Measurements from ENCODE around the gene ANTXRL. TPM values are rescaled to one million over a fixed set of nuclear protein-coding genes. Genes with fewer than 3 reads are reported as not detected.
"Not testable (repeated sequence)": the region's sequence is repeated elsewhere in the genome, so short reads cannot be mapped to it uniquely, and the experiment has no call there.

Gene ANTXRL
- total RNA-seq, 2 experiments from 2014 or later: not detected

DNA sequence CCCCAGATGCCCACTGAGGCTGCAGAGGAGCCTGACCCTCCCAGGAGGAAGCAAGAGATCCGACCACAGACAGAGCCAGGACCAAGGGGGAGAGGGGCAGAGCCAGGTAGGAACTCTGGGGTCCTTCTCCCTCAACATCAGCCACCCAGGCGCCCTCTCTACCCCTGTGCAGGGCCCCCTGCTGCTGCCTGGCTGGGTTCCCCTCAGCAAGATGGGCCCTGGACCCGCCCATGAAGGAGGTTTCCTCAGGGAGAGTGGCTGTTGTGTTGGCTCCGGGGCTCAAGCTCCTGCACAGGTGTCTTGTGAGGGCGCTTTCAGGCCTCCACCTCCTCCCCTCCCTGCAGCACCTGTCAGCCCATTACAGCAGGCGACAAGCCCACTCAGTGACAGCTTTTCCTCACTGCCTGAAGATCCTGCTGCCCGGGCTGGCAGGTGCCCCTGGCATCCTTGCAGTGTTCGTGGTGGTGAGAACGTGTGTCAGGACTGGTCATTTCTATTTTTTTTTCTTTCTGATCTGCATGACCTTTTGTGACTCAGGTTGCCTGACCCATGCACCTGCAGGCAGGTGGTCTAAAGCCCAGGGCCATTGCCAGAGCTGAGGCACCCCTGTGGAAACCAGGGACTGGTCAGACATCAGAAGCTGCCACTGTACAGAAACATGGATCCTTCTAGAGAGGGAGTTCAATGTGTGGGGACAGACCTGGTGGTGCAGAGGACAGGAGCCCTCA, 37.0 kb upstream of the ANTXRL start:
- H3K4me1 Mint-ChIP-seq; CTCF ChIA-PET; H3K27me3 Mint-ChIP-seq; ATAC-seq; H3K9me3 Mint-ChIP-seq (ENCODE audit: low read depth); H3K27ac Mint-ChIP-seq; POLR2A ChIA-PET; H3K4me3 Mint-ChIP-seq; DNase-seq: not testable (repeated sequence)
- intact Hi-C loops (cut with DNase I, micrococcal nuclease): loop anchor here in 1 of 2 experiments (2.0 kb wide), 1 partner anchor 61 kb away; no protein-coding TSS in a partner anchor
- peaks cover 18% of the 10 kb centered on the region for H3K36me3 Mint-ChIP-seq (ENCODE audit: low read depth)

DNA sequence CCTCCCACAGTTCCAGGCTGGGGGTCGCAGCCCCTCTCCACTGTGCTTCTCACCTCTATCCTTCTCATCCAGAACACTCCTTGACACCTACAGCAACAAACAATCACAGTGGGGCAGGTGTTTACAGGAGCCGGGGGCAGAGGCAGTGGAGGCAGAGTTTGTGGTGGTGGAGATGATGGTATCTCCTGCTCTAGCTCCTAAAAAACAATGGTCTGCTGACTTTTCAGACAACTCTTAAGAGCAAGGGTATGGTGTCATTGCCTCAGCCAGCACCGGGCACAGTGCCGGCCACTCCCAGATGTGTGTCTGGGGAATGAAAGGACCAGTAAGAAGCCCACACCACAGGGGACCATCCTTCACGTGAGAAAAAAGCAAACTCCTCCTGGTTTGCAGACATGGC, 36.3 kb upstream of the ANTXRL start:
- no peak for ATAC-seq
- H3K27me3 Mint-ChIP-seq: no peaks in the 10 kb centered on the region
- peaks cover 9% of the 10 kb centered on the region for H3K4me1 Mint-ChIP-seq
- peaks cover 15% of the 10 kb centered on the region for H3K36me3 Mint-ChIP-seq (ENCODE audit: low read depth)
- ChIA-PET POLR2A (no interaction called here), CTCF (interaction anchor here (0.9 to 1.3 kb wide), 2 partner anchors 10 to 13 kb away, joined by 3 to 4 read pairs; no protein-coding TSS in a partner anchor)
- no peaks in the 10 kb centered on the region for H3K9me3 Mint-ChIP-seq (ENCODE audit: low read depth)
- intact Hi-C loops (cut with DNase I, micrococcal nuclease): loop anchor here in 1 of 2 experiments (2.0 kb wide), 1 partner anchor 60 kb away; no protein-coding TSS in a partner anchor
- H3K4me3 Mint-ChIP-seq: no peak overlapping the region
- DNase-seq: no peak
- H3K27ac Mint-ChIP-seq: peak overlapping the region; percentile 25

DNA sequence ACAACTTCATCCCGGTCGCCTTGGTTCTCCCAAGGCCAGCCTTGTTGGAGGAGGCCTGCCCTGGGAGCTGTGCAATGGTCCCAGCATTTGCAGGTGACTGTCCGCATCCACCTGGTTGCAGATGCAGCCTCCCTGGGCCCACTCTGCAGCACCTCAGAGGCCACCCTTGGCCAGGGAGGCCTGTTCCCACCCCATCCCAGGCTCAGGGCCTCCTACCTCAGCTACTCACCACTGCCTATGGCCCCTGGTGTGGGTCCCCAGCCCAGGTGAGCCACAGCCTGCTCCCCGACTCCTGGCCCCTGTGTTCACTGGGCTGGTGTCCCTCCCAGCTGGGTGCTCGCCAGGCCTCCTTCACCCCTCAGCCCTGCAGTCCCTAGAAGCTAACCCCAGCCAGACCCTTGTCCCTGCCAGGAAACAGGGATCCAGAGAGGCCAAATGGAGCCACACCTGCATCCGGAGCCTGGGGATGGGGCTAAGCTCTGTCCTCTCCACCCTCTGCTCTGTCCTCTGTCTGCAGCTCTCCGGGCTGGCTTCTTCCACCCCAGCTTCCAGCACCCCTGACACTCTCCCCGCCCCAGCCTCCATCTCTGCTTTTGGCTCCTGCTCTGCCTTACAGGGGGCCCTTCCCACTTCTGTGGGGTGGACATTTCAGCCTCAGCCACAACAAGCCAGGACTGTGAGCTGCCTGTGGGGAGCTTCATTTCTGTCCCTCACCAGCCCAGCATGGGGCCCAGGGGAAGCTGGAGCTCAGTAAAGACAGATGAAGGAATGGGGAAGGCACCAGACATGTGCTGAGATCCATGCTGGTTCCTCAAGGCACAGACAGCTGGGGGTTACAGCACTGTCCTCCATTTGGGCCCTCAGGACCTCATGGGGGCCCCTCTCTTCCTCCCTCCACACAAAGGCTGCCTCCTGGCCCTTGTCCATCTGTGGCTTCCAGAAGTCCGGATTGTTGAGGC, 35.6 kb upstream of the ANTXRL start:
- H3K36me3 Mint-ChIP-seq (ENCODE audit: low read depth): peaks cover 13% of the 10 kb centered on the region
- ATAC-seq (no peak), DNase-seq (no peak)
- intact Hi-C loops (cut with DNase I, micrococcal nuclease): loop anchor here in 1 of 2 experiments (2.0 kb wide), 1 partner anchor 60 kb away; no protein-coding TSS in a partner anchor
- no peaks in the 10 kb centered on the region for H3K27me3 Mint-ChIP-seq
- ChIA-PET POLR2A (interaction anchor here (0.7 kb wide), 1 partner anchor 9 kb away, joined by 3 read pairs; no protein-coding TSS in a partner anchor), CTCF (interaction anchor here (0.6 to 1.5 kb wide), 4 partner anchors 9 to 22 kb away, joined by 3 to 4 read pairs (median 4); no protein-coding TSS in a partner anchor)
- no peaks in the 10 kb centered on the region for H3K9me3 Mint-ChIP-seq (ENCODE audit: low read depth)
- no peak overlapping the region for H3K4me3 Mint-ChIP-seq
- H3K27ac Mint-ChIP-seq: no peak overlapping the region
- peaks cover 11% of the 10 kb centered on the region for H3K4me1 Mint-ChIP-seq

GRCh38 chr10:46251857-46252847, 34.6 kb upstream of the ANTXRL start:
- ATAC-seq (no peak), DNase-seq (no peak)
- peaks cover 13% of the 10 kb centered on the region for H3K36me3 Mint-ChIP-seq (ENCODE audit: low read depth)
- POLR2A ChIA-PET: no interaction called here
- no peak overlapping the region for H3K4me3 Mint-ChIP-seq
- CTCF ChIA-PET: interaction anchor here (0.6 to 1.5 kb wide), 4 partner anchors 10 to 77 kb away, joined by 3 read pairs; no protein-coding TSS in a partner anchor
- H3K9me3 Mint-ChIP-seq (ENCODE audit: low read depth): no peaks in the 10 kb centered on the region
- H3K4me1 Mint-ChIP-seq: peaks cover 18% of the 10 kb centered on the region
- intact Hi-C loops (cut with DNase I, micrococcal nuclease): loop anchor here in 1 of 2 experiments (2.0 kb wide), 1 partner anchor 59 kb away; no protein-coding TSS in a partner anchor
- no peak overlapping the region for H3K27ac Mint-ChIP-seq
- no peaks in the 10 kb centered on the region for H3K27me3 Mint-ChIP-seq

- intact Hi-C loops (cut with DNase I, micrococcal nuclease): no loop called here
- H3K27me3 Mint-ChIP-seq: no peaks in the 10 kb centered on the region
- ATAC-seq (no peak), DNase-seq (no peak)
- H3K9me3 Mint-ChIP-seq (ENCODE audit: low read depth): no peaks in the 10 kb centered on the region
- H3K27ac Mint-ChIP-seq: no peak overlapping the region
- POLR2A ChIA-PET: no interaction called here
- H3K36me3 Mint-ChIP-seq (ENCODE audit: low read depth): peaks cover 13% of the 10 kb centered on the region
- no peak overlapping the region for H3K4me3 Mint-ChIP-seq
- CTCF ChIA-PET: interaction anchor here (0.6 to 2.3 kb wide), 4 partner anchors 18 to 76 kb away, joined by 3 to 16 read pairs (median 4); no protein-coding TSS in a partner anchor
- peaks cover 27% of the 10 kb centered on the region for H3K4me1 Mint-ChIP-seq
These were observed 33.5 kb upstream of the ANTXRL start for GRCh38 chr10:46253076-46254006.

DNA sequence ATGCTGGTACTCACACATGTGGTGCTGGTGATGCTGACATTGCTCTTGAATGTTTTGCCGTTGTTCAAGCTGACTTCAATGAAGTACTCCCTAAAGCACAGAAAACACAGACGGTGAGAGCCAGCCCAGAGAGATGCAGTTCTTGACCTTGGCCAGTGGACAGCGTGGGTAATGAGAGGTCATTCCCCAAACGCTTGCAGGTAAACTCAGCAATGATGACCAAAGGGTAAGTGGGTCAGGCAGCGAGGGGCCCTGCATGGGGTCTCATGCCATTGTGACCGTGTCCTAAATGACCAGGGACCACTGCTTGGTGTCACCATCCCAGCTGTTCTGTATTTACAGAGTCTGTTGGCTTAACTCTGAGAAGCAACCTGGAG, 32.8 kb upstream of the ANTXRL start:
- POLR2A ChIA-PET: no interaction called here
- Mint-ChIP-seq H3K36me3 (ENCODE audit: low read depth) (peaks cover 13% of the 10 kb centered on the region), H3K27ac (no peak overlapping the region), H3K27me3 (no peaks in the 10 kb centered on the region), H3K4me3 (no peak overlapping the region), H3K9me3 (ENCODE audit: low read depth) (no peaks in the 10 kb centered on the region), H3K4me1 (peaks cover 31% of the 10 kb centered on the region)
- ATAC-seq: no peak
- CTCF ChIA-PET: interaction anchor here (2.3 kb wide), 2 partner anchors 25 to 27 kb away, joined by 6 to 16 read pairs; no protein-coding TSS in a partner anchor
- intact Hi-C loops (cut with DNase I, micrococcal nuclease): no loop called here
- no peak for DNase-seq

- Mint-ChIP-seq H3K27me3 (no peaks in the 10 kb centered on the region), H3K36me3 (ENCODE audit: low read depth) (peaks cover 13% of the 10 kb centered on the region), H3K9me3 (ENCODE audit: low read depth) (no peaks in the 10 kb centered on the region), H3K27ac (peak overlapping the region; percentile 28), H3K4me3 (no peak overlapping the region), H3K4me1 (peaks cover 31% of the 10 kb centered on the region)
- CTCF ChIA-PET: interaction anchor here (1.3 to 2.3 kb wide), 4 partner anchors 12 to 27 kb away, joined by 4 to 16 read pairs (median 6); no protein-coding TSS in a partner anchor
- intact Hi-C loops (cut with DNase I, micrococcal nuclease): no loop called here
- no peak for DNase-seq
- POLR2A ChIA-PET: no interaction called here
- ATAC-seq: no peak
These were observed 32.3 kb upstream of the ANTXRL start for GRCh38 chr10:46254467-46254866.

GRCh38 chr10:46255210-46255609, 31.6 kb upstream of the ANTXRL start:
- ATAC-seq; intact Hi-C loops (cut with DNase I, micrococcal nuclease); H3K9me3 Mint-ChIP-seq (ENCODE audit: low read depth); H3K27ac Mint-ChIP-seq; H3K4me3 Mint-ChIP-seq; POLR2A ChIA-PET; H3K27me3 Mint-ChIP-seq: not testable (repeated sequence)
- DNase-seq: peak; percentile 8
- H3K36me3 Mint-ChIP-seq (ENCODE audit: low read depth): peaks cover 13% of the 10 kb centered on the region
- CTCF ChIA-PET: interaction anchor here (1.3 to 2.3 kb wide), 4 partner anchors 11 to 28 kb away, joined by 4 to 16 read pairs (median 6); no protein-coding TSS in a partner anchor
- peaks cover 33% of the 10 kb centered on the region for H3K4me1 Mint-ChIP-seq

- H3K4me3 Mint-ChIP-seq: no peak overlapping the region
- H3K36me3 Mint-ChIP-seq (ENCODE audit: low read depth): peaks cover 12% of the 10 kb centered on the region
- POLR2A ChIA-PET: no interaction called here
- H3K4me1 Mint-ChIP-seq: peaks cover 38% of the 10 kb centered on the region
- H3K27ac Mint-ChIP-seq: peak overlapping the region; percentile 51
- no peaks in the 10 kb centered on the region for H3K9me3 Mint-ChIP-seq (ENCODE audit: low read depth)
- DNase-seq (peak; percentile 83), ATAC-seq (peak; percentile 92)
- intact Hi-C loops (cut with DNase I, micrococcal nuclease): loop anchor here (1.0 kb wide), 1 partner anchor 28 kb away; no protein-coding TSS in a partner anchor
- CTCF ChIA-PET: interaction anchor here (0.6 to 3.6 kb wide), 9 partner anchors 8 to 45 kb away, joined by 3 to 14 read pairs (median 4); no protein-coding TSS in a partner anchor
- no peaks in the 10 kb centered on the region for H3K27me3 Mint-ChIP-seq
These were observed 30.7 kb upstream of the ANTXRL start for GRCh38 chr10:46255801-46256747.

All from activated CD4-positive, alpha-beta T cell treated with anti-CD3 and anti-CD28 coated beads for 36 hours (primary cell).